HepG2 (cell line): ENCODE data around the gene KRTAP13-1.

Experiments
- ATM ChIP-seq: fragments of 450-650 bp; IDR thresholded peaks from 2 replicates; pipeline ENCODE4 v1.7.1; 2017; ENCODE audit warnings: mild to moderate bottlenecking, borderline replicate concordance
- CCAR2 ChIP-seq: fragments of 200-400 bp; formaldehyde crosslinking; optimal IDR thresholded peaks from 2 replicates; pipeline ENCODE3; 2018; ENCODE audit warnings: low read depth, mild to moderate bottlenecking, low read length, moderate library complexity
- CENPT ChIP-seq: sonication (generic); formaldehyde crosslinking; IDR thresholded peaks from 2 replicates; pipeline ENCODE4 v1.8.0; 2022; ENCODE audit warnings: low read depth, mild to moderate bottlenecking, moderate library complexity, missing genetic modification reagents
- CREM ChIP-seq, 2 experiments: sonication (generic) in 1 of 2; formaldehyde crosslinking in 1 of 2; IDR thresholded peaks; 2 replicates each; pipeline versions ENCODE4 v1.4.0 to v1.6.1; 2016 to 2020; ENCODE audit warnings: antibody characterized with exemption in 1 of 2, mild to moderate bottlenecking in 1 of 2, missing genetic modification reagents in 1 of 2
- CTCF ChIP-seq: sonication (generic); formaldehyde crosslinking; IDR thresholded peaks from 2 replicates; pipeline ENCODE4 v1.5.0; 2020; ENCODE audit warnings: mild to moderate bottlenecking, missing genetic modification reagents, moderate library complexity
- POLR2A ChIP-seq, 2 experiments: IDR thresholded peaks; 2 replicates each; pipeline ENCODE4 v1.6.1; 2011; ENCODE audit warnings: low read depth in 2 of 2, low read length in 2 of 2, mild to moderate bottlenecking in 1 of 2, moderate library complexity in 1 of 2; ENCODE audit not compliant: insufficient read depth in 1 of 2
- U2AF2 ChIP-seq: fragments of 200-400 bp; formaldehyde crosslinking; IDR thresholded peaks from 2 replicates; pipeline ENCODE4 v1.6.1; 2017; ENCODE audit warnings: low read depth, mild to moderate bottlenecking, low read length
- ZNF121 ChIP-seq: sonication (generic); formaldehyde crosslinking; IDR thresholded peaks from 2 replicates; pipeline ENCODE4 v1.5.0; 2020; ENCODE audit warnings: mild to moderate bottlenecking, missing genetic modification reagents
- ZNF30 ChIP-seq: sonication (generic); formaldehyde crosslinking; IDR thresholded peaks from 2 replicates; pipeline ENCODE4 v1.5.0; 2020; ENCODE audit warnings: mild to moderate bottlenecking, missing genetic modification reagents

GRCh38 chr21:30426731-30427130 is 30.9 kb downstream of the KRTAP13-1 start:
- TF ChIP-seq CCAR2 (no peak), CENPT (CRISPR knock-in tag) (no peak), CTCF (no peak), POLR2A (IDR thresholded peaks at IDR 0.05; ENCODE audit: insufficient read depth in 1 of 2, low read depth in 2 of 2, low read length in 2 of 2) (no peak), ZNF121 (no peak), ZNF30 (no peak), CREM (IDR thresholded peaks at IDR 0.05) (no peak), CREM (CRISPR knock-in tag; IDR thresholded peaks at IDR 0.05) (no peak), U2AF2 (no peak), ATM (no peak)
